NCI-H524 treated with DMSO at 0.1 percent for 48 hours (cell line): Measurements from ENCODE around the gene ERCC1.

Experiments used
- DNase-seq: peaks from one replicate; lab custom pipeline; 2025; lab: John Stamatoyannopoulos, UW

The ERCC1 gene

DNA sequence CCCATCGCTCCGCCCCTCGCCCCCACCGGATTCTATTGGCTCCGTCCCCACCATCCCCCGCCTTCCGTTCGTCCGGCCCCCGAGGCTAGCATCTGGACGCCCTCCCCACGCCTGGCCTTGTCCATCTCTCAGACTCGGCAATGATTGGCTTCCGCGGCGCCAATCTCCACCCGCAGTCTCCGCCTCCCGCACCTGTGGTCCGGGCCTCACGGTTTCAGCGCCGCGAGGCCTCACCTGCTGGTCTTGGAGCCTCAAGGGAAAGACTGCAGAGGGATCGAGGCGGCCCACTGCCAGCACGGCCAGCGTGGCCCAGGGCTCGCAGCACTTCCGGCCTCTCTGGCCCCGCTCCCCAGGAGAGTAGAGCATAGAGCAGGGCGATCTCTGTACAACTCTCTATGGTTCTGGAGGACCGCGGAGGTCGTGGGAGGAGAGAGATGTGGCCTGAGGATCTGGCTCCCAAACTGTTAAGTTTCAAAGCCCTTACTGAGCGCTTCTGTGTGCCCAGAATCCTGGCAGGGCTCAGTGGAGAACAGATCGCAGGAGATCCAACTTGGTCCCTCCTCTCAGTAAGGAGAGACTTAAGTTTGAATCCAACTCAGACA is at the start of gene ERCC1:
TSS of gene ERCC1 (minus strand) at position 329 of the 602 bp plus-strand sequence. CDS start 543 bp downstream, outside the sequence.
- DNase-seq, result peak; percentile 86

DNA sequence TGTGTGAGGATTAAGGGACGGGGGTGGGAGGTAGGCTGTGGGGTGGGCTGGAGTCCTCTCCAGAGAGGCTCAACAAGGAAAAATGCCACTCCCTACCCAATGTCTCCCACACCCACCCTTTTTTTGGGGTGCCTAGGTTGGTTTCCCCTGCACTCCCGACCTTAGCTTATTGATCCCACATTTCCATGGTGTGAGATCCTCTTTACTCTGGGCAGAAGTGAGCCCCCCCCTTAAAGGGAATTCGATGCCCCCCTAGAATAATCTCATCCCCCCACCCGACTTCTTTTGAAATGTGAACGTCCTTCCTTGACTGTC is 49.6 kb upstream of the ERCC1 start:
- DNase-seq, result no peak

DNA sequence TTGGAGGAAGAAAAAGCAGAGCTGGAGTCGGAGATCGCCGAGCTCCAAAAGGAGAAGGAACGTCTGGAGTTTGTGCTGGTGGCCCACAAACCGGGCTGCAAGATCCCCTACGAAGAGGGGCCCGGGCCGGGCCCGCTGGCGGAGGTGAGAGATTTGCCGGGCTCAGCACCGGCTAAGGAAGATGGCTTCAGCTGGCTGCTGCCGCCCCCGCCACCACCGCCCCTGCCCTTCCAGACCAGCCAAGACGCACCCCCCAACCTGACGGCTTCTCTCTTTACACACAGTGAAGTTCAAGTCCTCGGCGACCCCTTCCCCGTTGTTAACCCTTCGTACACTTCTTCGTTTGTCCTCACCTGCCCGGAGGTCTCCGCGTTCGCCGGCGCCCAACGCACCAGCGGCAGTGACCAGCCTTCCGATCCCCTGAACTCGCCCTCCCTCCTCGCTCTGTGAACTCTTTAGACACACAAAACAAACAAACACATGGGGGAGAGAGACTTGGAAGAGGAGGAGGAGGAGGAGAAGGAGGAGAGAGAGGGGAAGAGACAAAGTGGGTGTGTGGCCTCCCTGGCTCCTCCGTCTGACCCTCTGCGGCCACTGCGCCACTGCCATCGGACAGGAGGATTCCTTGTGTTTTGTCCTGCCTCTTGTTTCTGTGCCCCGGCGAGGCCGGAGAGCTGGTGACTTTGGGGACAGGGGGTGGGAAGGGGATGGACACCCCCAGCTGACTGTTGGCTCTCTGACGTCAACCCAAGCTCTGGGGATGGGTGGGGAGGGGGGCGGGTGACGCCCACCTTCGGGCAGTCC is 49.0 kb upstream of the ERCC1 start:
- DNase-seq, result no peak

DNA sequence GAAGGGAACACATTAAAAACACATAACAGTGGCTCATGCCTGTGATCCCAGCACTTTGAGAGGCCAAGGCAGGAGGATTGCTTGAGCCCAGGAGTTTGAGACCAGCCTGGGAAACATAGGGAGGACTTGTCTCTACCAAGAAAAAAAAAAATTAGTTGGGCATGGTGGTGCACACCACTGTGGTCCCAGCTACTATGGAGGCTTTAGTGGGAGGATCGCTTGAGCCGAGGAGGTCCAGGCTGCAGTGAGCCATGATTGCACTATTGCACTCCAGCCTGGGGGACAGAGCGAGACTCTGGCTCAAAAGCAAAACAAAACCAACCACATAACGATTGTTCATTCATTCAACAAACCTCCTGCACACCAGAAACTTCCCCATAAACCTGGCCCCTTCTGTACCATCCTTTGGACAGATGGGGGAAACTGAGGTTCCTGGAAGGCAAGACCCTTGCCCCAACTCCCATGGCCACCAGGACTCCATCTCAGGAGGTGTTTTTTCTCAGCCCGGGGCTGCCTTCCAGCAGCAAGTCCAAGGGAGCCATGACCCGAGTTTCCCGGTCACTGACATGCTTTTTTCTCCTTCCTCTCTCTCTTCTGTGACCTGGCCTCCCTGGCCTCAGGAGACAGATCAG is 48.3 kb upstream of the ERCC1 start:
- no peak for DNase-seq

DNA sequence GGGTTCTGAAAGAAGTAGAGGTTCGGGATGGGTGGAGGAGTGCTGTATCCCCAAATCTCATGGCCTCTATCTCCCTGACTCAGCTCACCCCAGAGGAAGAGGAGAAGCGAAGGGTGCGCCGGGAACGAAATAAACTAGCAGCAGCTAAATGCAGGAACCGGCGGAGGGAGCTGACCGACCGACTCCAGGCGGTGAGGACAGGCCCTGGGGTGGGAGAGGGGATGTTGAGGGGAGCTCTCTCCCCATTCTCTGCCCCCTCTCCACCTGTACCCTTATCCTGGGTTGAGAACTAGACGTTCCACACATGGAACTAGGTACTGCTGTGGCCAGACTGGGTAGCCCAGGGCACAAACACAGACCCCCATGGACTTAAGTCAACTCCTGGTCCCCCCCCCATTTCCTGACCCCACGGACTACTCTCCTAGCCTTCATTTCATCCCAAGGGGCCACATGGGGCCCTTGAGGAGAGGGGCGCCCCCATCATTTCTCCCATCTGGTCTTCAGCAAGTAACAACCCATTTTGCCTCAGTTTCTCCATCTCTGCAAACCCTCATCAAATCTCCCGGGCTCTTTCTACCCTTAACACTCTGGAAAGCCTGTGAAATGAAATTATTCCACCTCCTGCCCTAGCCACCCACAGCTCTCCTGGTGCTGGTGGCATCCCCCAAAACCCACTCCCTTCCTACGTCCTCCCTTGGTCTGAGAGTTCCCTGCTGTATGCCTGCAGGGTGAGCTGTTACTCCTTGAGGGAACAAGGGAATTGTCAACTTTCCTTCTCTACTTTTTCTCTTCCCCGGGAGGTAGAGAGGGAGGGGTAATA is 47.6 kb upstream of the ERCC1 start:
- no peak for DNase-seq

DNA sequence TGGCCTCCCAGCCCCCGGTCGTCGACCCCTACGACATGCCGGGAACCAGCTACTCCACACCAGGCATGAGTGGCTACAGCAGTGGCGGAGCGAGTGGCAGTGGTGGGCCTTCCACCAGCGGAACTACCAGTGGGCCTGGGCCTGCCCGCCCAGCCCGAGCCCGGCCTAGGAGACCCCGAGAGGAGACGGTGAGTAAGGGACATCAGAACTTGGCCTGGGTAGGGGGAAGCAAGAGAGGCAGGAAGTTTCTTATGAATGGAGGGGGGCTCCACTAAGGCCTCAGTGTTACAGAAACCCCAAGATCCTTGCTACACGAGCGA is 47.0 kb upstream of the ERCC1 start:
- DNase-seq, result no peak

DNA sequence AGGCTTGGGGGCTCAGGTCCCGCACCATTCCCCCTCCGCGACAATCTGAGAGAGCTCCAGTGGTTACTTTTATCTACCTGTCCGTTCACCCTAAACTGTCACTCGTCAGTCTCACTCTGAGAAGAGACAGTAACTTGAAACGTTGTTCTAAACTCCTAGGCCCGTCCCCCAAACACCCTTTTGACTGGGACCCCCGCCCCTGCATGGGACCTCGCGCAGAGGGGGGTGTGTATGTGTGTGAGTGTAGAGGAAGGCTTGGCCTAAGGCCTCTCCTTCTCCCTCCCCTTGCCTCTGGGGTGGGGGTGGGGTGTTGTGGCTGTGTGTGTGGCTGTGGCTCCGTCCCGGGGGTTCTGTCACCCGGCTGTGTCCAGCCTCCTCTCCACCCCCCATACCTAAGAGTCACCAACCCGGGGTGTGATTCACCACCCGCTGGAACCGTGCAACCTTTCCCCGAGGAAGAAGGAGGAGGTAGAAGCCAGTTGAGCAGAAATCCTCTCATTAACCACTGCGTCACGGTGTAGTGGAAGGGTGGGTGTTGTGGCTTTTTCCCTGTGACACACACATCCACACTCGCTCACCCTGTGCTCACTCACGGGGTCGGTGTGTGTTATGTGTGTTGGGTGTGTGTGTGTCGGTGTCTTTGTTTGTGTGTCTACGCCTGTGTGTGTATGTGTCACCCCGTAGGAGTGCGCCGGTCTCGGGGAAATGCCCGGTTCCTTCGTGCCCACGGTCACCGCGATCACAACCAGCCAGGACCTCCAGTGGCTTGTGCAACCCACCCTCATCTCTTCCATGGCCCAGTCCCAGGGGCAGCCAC is 46.4 kb upstream of the ERCC1 start:
- no peak for DNase-seq

DNA sequence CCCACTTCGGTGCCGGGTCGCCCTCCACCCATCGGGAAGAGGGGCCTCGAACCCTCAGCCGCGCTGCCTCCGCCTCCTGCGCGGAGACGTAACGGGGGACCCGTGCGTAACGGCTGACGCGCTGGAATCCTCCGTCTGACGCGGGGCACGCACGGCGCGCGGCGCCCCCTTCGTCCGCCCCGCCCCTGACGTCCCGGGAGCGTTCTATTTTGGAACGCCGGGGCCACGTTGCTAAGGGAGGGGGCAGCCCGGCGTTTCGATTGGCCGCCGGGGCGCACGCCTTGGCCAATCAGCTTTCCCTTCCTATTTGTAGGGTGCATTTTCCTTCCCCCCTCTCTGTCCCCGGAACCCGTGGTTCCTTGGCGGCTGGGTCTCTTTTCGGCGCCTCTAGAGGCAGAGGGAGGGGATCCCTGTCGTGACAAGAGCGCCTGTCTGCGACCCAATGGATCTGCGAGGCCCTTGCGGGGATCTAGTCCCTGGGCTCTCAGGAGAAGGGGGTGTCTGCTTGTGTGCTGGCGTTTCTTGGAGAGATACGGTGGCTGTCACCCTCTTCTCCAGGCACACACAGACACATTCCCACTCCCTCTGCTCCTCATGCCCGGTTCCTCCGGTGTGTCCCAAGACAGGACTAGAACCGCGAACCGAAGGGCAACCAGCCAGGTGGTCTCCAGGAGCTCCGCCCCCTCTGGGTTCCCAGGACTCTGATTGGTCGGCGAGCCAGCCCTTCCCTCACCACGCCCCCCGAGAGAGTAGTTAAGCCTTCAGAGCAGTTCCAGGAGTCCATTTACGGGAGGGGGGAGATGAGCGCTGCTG is 45.6 kb upstream of the ERCC1 start:
- peak; percentile 56 for DNase-seq

DNA sequence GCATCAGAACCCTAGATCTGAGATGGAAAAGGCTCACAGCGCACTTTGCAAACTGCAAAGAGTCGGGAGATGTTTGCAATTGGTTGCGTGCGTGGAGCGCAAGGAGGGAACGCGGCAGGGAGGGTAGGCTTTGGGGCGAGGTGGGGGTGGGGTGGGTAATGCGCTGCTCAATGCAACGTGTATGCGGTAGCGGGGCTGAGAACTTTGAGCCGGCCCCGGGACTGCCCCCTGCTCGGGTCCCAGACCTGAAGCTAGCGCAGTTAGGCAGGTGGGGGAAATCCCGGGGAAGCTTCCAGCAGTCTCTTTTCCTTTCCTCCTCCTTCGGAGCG is 45.0 kb upstream of the ERCC1 start:
- no peak for DNase-seq

DNA sequence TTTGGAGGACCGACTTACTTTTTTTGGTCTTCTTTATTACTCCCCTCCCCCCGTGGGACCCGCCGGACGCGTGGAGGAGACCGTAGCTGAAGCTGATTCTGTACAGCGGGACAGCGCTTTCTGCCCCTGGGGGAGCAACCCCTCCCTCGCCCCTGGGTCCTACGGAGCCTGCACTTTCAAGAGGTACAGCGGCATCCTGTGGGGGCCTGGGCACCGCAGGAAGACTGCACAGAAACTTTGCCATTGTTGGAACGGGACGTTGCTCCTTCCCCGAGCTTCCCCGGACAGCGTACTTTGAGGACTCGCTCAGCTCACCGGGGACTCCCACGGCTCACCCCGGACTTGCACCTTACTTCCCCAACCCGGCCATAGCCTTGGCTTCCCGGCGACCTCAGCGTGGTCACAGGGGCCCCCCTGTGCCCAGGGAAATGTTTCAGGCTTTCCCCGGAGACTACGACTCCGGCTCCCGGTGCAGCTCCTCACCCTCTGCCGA is 44.5 kb upstream of the ERCC1 start:
- no peak for DNase-seq

DNA sequence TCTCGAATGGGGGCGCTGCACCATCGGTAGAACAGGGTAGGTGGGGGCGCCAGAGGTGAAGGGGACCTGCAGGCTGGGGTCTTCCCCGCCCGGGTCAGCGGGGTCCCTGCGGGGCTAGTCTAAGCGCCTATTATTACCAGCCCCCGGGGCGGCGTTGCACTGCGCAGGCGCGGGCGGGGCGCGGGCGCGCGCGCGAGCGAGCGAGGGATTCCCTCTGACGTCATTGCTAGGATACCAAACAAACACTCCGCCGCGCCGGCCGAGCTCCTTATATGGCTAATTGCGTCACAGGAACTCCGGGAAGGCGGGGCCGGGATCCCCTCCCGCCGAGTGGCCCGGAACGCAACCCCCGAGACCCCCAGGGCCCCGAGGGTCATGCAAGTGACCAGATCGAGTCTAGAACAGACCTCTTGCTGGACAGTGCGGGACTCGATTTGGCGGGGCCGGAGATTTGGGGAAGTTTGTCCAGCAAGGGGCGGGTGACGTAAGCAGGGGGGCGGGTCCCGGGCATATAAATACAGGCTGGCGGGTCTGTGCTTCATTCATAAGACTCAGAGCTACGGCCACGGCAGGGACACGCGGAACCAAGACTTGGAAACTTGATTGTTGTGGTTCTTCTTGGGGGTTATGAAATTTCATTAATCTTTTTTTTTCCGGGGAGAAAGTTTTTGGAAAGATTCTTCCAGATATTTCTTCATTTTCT is 43.9 kb upstream of the ERCC1 start, which contains the start of gene FOSB:
TSS of gene FOSB (plus strand) at position 541 of the 703 bp plus-strand sequence. CDS start 591 bp downstream, outside the sequence.
- DNase-seq, result no peak

DNA sequence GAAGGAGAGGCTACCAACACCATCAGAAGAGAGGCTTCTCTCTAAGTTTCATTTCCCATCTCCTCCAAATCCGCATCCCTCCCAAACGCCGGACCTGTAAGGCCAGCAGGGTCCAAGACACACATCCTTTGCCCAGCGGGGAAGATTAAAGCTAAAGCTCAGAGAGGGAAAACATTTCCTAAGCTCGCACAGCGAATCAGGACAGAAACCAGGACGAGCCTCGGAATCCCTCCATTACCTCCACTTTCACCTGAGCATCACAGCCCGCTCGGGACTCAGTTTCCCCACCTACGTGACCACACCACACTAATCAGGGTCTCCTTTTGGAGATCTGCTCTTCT is 43.4 kb upstream of the ERCC1 start:
- DNase-seq, result no peak

DNA sequence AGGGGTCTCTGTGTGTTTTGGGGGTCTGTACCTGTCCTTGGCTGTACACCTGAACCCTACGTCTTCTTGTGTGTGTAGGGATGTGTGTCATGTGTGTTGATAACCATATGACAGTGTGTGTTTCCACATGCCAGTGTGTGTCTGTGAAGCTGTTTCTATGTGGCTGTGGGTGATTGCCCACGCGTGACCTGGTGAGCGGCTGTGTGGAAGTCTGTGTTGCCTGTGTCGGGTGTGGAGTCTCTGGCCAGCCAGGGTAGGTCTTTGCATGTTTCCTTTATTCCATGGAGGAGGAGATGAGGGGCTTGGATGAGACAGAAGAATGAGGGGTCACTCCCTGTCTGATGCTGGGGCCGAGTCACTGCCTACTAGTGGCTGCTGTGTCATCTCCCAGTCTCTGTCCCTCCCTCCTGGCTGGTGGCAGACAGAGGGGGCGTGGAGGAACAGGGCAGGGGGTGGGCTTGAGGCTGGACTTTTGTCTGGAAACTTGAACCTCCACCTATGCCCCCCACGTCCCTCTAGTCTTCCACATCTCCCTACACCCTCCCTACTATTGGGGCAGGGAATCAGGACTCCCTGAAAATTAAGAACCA is 41.2 kb upstream of the ERCC1 start:
- no peak for DNase-seq

DNA sequence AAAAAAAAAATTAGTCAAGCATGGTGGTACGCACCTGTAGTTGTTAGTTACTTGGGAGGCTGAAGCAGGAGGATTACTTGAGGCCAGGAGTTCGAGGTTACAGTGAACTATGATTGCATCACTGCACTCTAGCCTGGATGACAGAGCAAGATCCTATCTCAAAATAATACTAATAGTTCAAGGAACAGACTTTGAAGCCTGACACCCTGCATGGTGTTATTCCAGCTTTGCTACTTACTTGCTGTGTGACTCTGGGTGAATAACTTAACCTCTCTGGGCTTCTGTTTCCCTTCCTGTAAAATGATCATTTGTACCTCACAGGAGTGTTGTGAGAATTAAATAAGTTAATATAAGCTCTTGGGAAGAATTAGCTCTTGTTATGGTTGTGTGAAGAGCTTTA is 40.6 kb upstream of the ERCC1 start:
- no peak for DNase-seq

DNA sequence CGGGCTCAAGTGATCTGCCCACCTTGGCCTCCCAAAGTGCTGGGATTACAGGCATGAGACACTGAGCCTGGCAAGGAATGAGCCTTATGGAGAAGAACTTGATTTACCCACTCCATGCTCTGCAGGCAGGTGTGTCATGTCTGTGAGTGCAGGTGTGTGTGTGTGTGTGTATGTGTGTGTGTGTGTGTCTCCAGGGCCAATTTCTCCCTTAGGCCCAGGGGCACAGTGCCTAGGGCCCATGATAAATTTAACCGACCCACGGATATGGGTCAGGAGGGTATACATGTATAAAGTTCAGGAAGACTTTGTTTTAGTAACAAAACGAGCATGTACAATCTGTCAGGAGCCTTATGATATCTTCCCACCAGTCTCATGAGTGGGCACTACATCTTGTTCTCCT is 39.5 kb upstream of the ERCC1 start:
- no peak for DNase-seq

DNA sequence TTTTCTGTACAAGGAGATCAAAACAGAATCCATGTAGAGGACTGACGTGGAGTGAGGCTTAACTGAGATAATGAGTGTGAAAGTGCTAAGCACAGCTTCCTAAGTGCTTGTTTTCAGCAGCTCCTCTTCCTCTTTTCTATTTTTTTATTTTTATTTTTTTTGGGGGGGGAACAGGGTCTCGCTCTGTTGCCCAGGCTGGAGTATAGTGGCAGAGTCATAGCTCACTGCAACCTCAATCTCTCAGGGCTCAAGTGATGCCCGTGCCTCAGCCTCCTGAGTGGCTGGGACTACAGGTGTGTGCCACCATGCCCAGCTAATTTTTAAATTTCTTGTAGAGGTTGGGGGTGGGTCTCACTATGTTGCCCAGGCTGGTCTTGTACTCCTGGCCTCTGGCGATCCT is 38.5 kb upstream of the ERCC1 start:
- DNase-seq, result no peak

DNA sequence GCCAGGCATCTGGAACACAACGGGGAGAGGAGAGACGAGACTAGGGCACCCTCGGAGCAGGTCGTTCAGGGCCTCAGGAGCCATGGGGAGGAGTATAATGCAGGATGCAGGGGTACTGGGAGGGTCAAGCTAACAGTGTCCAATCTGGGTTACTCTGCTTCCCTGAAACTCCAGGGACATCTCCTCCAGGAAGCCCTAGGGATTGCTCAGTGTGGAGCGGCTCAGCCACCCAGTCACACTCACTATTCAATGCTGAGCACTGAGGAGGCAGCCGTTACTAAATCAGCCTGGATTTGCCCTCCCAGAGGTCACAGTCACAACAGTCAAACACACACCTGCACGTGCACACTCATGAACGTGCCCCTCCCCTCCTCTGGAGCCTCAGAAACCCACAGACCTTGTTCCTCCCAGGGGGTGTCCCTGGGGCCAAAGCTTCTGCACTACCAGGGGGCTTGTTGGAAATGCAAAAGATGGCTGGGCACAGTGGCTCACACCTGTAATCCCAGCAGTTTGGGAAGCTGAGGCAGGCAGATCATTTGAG is 37.2 kb upstream of the ERCC1 start:
- no peak for DNase-seq

DNA sequence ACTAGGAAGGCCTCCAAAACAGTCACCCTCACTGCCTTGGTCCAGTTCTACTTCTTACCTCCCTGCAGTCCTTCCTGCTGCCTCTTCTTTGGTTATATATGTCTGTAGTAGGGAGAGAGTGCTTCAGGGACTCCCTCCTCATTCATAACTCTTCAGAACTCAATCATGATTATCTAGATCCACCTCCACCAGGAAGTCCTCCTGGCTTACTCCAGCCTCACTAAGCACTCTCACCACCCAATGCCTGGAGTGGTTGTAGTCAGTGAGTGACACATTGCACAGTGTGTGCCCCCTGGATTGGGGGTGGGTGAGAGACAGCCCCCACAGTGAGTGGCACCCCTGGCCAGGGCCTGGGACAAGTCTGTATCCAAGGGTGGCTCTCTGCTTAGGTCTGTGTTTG is 34.1 kb upstream of the ERCC1 start:
- DNase-seq, result no peak

DNA sequence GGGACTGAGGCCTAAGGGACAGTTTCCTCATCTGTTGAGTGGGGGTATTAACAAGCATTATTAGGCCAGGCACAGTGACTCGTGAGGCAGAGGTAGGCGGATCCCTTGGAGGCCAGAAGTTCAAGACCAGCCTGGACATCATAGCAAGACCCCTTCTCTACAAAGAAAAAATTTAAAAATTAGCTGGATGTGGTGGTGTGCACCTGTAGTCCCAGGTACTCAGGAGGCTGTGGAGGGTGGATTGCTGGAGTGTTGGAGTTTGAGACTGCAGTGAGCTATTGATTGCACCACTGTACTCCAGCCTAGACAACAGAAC is 32.7 kb upstream of the ERCC1 start:
- no peak for DNase-seq
